Stimulated activated CD8-positive, alpha-beta memory T cell treated with anti-CD3 and anti-CD28 coated beads, Interleukin-4, amount 100 ng/mL, for 1 hour (primary cell): ENCODE measurements around the gene KLC3.
"Not testable (repeated sequence)": the region's sequence is repeated elsewhere in the genome, so short reads cannot be mapped to it uniquely, and the experiment has no call there.

ENCODE experiments used
- DNase-seq, 2 donors: peaks; one replicate each; pipeline ENCODE4 v3.0.0-alpha.2; 2020; ENCODE audit warnings: low read depth in 2 of 2, low spot score in 1 of 2

Gene KLC3

DNA sequence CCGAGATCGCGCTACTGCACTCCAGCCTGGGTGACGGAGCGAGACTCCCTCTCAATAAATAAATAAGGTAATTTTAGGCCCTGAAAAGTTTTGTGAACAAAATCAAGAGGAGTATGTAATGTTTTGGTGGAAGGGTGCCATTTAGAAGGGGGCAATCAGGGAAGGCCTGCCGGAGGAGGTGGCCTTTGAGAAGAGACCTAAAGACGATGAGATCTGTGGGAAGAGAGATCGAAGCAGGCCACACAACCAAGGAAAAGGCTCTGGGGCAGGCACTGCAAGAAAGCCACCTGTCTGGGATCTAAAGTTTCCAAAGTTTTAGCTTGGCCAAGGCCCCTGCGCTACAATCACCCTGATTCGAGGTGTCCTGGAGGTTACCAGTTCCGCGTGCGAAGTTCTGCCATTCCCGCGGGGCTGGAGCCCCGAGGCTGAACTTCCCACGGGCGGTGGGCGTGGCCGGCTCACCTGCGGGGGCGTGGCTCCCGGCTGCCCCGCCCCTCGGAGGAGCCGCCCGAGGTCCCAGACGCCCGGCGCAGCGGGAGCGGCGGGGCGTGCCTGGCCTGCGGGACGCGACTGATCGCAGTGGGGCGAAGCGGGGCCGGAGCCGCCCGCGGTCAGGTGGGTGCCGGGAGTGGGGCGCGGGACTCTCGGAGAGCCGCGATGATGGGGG, at the start of gene KLC3:
KLC3 (plus strand) TSS at position 519 of the 667 bp plus-strand sequence. CDS start 4,792 bp downstream, outside the sequence.
- no peak for DNase-seq

DNA sequence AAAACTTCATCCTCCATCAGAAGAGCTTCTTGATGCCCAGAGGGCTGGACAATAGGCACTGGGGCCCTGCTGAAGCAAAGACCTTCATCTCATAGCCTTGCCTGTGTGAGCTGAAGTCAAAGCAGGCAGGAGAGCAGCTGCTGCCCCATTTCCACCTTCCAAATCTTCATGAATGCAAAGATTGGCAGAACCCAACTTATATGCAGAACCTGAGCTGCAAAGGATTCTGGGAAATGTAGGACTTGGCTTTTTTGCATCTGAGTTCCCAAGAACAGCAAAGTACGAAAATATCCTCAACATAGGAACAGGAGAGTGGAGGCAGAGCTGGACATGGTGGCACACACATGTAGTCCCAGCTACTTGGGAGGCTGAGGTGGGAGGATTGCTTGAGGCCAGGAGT, 48.7 kb upstream of the KLC3 start:
- DNase-seq = no peak

DNA sequence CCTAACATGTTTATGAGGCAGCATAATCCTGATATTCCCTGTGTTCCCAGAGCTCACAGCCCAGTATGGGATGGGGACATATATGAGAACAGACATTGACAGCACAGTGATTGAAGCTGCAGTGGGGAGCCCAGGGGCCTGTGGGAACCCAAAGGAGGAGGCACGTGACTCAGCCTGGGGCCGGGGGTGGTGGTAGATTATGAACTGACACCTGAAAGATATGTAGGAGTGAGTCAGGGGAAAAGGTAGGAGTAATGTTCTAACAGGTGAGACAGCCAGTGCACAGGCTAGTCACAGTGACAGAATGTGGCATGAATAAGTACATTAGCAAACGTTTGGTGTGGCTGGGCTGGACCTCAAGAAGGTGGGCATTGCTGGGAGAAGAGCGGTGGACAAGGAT, 46.9 kb upstream of the KLC3 start:
- DNase-seq = no peak

DNA sequence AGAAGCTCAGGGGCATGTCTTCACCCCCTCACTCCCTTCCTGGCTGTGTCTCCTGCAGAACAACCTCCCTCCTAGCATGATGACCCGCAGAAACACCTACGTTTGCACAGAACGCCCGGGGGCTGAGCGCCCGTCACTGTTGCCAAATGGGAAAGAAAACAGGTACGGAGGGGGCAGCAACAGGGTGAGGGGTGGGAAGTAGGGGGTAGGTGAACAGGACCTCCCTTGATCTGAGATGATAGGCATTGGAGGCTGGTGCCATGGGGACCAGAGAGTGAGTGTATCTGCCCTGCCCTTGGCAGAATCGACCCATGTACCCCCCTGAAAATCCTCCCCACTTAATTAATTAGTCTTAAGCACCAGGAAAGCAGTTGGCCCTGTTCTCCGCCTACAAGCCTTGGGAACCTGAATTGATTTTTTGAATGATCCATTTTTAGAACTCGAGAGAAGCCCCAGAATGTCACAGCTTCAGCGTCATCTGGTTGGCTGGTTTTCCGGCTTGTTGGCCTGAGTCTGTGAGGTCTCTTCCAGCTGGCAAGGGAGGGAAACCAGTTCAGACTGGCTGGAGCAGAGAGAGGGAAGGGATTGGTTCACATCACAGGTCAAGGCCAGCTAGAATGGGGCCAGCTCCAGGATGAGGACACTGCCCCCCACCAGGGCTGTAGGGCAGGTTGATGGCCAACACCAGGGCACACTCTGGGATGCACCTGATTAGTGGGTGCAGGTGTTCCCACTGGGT, 46.1 kb upstream of the KLC3 start:
- no peak for DNase-seq

DNA sequence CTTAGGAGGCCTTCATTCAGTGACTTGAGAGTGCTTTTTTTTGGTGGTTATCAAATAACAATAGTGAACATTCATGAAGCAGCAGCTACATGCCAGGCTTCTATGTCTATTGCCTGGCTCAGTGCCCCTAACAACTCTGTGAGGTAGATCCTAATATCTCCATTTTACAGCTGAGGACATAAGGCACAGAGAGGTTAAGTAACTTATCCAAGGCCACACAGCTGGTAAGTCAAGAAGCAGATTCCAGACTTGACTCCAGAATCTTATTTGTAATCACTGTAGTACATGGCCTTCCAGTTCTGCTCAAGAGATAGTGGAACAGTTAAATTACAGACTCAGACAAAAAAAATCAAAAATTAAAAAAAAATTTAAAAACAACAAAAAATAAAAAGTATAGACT, 44.7 kb upstream of the KLC3 start:
- no peak for DNase-seq

DNA sequence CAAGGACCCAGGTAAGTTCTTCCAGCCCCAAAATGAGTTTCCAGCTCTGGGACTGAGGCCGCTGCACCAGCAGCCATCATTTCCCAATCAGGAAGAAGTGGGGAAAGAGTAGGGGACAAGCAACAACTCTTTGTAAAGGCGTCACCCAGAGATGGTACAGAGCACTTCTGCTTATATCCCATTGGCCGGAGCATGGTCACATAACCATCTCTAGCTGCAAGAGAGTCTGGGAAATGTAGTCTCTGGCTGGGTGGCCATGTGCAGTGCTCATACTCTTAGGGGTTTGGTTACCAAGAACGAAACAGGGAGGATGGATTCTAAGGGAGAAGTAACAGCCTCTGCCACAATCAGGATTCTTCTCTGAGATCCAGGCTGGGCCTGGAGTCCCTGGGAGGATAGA, 44.2 kb upstream of the KLC3 start:
- DNase-seq = no peak

DNA sequence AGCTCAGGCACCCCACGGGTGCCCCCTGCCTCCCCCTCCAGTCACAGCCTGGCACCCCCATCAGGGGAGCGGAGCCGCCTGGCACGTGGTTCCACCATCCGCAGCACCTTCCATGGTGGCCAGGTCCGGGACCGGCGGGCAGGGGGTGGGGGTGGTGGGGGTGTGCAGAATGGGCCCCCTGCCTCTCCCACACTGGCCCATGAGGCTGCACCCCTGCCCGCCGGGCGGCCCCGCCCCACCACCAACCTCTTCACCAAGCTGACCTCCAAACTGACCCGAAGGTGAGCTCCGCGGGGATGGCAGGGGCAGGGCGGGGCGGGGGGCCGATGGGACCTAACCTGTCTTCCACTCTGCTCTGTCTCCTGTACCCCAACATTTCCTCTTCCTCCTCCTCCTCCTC, 42.9 kb upstream of the KLC3 start:
- no peak for DNase-seq

DNA sequence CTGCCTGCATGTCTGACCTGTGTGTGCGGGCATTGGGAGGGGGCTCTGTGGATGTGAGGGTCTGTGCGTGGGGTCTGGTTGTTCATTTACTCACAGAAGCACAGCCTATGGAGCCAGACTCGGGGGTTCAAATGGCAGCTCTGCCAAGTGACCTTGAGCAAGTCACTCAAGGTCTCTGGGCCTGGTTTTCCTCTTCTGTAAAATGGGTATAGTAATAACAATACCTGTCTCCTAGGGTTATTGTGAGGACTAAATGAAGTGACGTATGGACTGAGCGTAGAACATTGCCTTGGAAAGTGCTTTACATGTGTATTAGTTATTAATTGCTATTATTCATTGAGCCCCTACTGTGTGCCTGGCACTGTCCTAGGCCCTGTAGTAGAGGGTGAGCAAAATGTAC, 42.3 kb upstream of the KLC3 start:
- DNase-seq = no peak

DNA sequence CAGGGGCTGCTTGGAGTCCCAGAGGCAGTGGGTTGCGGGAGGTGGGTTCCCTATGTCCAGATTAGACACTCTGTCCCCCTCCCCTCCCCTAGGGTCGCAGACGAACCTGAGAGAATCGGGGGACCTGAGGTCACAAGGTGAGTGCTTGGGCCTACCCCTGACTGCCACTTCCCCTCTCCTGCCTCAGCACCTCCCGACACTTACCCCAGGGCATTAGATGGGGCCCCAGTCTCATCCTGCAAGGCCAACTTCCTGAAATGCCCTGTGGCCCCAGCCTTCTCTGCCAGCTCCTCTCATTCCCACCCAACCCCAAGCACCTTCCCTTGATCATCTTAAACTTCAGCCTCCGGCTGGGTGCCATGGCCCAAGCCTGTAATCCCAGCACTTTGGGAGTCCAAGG, 40.8 kb upstream of the KLC3 start:
- no peak for DNase-seq

DNA sequence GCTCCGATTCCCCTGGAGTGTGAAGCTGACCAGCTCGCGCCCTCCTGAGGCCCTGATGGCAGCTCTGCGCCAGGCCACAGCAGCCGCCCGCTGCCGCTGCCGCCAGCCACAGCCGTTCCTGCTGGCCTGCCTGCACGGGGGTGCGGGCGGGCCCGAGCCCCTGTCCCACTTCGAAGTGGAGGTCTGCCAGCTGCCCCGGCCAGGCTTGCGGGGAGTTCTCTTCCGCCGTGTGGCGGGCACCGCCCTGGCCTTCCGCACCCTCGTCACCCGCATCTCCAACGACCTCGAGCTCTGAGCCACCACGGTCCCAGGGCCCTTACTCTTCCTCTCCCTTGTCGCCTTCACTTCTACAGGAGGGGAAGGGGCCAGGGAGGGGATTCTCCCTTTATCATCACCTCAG, 38.1 kb upstream of the KLC3 start:
- DNase-seq = no peak

DNA sequence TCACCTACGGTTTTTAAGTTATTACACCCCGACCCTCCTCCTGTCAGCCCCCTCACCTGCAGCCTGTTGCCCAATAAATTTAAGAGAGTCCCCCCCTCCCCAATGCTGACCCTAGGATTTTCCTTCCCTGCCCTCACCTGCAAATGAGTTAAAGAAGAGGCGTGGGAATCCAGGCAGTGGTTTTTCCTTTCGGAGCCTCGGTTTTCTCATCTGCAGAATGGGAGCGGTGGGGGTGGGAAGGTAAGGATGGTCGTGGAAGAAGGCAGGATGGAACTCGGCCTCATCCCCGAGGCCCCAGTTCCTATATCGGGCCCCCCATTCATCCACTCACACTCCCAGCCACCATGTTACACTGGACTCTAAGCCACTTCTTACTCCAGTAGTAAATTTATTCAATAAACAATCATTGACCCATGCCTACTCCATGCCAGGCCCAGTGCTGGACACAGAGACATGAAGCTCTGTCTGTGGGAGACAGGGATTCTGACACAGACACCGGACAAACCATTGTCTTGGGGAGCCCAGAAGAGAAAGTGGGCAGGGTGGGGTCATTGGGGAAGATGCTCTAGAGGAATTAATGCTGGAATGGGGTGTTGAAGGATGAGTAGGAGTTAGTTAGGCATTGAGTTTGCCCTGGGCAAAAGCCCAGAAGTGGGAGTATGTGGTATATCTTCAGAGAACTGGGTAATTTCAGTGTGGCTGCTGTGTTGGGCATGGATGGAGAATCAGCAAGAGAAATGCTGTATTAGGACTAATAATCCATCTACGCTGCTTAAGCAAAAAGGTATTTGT, 37.1 kb upstream of the KLC3 start:
- no peak for DNase-seq

DNA sequence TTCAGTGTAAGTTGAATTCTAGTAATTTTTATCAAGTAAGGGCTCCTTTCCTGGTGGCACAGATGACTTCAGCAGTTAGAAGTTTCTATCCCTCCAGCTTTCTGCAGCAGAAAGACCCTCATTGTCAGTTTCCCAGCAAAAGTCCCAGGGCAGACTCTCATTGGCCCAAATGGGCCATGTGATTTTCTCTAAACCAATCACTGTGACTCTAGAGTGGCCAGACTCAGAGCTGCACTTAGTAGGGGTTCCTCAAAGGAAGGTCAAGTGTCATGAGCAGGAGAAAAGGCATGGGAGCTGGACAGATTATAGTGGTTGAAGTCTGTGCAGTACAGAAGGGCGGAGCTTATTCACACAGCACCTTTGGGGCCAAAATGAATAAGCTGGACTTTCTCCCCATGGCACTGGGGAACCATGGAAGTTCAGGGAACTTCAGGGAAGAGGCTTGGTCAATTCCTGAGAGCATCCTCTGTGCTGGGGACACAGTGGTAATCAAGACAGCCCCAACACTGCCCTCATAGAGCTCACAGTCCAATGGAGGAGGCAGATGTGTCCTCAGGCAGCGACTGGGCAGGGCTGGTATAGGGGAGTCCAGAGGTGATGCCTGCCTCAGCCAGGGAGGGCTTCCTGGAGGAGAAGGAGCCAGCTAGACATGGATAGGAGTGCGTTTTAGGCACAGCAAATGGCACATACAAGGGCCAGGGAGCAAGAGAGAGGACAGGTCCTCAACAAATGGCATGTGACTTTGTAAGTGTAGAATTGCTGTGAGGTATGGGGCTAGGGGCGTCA, 36.2 kb upstream of the KLC3 start:
- DNase-seq = no peak

DNA sequence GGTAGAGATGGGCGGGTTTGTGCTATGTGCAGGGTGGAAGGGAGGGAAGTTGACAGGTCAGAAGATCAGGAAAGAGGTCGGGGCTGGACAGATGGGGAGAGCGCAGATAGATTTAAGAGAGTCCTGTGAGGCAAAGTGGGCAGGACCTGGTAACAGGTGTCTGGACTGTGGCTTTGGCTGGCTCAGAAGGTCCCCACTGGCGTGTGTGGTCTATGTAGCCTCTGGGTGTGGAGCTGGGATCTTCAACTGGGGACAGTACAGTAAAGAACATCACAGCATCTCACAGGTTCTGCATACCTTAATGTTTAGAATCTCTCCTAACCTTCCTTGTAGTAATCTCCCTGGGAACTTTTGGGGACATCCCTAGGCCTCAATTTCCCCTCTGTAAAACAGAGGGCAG, 35.5 kb upstream of the KLC3 start:
- no peak for DNase-seq

DNA sequence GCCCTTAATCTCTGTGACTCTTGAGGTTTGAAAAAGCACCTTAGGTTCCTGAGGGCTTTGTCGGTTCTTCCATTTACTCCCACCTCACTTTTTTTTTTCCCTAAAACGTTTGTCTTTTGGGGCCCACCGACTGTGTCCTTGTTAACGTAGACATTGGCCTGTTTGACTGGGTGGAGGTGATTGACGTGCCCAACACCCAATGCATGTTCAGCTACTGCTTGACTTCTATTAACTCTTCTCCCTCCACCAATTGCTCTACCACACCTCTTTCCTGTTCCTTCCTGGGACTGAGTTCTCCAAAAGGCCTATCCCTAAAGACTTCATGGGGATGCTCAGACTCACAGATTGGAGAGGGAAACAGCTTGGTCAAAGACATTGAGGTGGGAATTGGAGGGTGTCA, 35.1 kb upstream of the KLC3 start:
- DNase-seq = no peak

DNA sequence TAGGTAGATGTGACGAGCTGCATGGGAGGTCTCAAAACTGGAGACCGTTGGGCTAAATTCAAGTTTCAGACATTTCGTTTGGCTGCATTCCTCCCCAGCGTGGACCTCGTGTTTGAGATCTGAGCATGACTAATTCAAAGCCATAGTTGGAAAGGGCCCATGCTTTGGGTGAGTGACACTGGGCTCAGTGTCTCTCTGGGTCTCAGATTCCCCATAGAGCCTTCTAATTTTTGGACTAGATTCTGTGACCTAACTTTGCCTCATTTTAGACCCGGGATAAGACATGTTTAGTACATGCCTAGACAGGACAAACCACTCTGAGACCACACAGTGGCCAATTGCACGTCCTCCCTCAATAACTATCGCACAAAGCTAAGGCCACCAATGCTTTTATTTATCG, 34.5 kb upstream of the KLC3 start:
- DNase-seq = no peak

DNA sequence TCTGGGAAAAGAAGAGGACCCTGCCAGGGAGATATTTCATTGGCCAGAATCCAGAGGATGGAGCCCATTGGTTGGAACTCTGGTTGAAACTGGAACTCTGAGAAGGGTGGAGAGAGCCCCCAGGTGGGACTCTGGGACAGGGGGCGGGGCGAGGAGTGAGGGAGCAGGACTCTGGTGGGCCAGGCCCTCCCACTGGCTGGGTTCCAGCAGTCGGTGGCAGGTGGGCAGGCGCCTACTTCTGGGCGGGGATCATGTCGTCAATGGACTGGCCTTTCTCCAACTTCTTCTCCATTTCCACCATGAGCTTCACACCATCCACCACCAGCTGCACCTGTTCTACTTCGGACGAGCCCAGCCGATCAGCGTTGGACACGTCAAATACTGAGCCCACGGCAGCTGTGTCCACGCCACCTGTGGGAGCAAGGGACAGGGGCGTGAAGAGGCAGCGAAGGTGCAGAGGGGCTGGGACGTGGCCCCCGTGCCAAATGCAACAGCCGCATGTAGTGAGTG, 34.0 kb upstream of the KLC3 start:
- no peak for DNase-seq

DNA sequence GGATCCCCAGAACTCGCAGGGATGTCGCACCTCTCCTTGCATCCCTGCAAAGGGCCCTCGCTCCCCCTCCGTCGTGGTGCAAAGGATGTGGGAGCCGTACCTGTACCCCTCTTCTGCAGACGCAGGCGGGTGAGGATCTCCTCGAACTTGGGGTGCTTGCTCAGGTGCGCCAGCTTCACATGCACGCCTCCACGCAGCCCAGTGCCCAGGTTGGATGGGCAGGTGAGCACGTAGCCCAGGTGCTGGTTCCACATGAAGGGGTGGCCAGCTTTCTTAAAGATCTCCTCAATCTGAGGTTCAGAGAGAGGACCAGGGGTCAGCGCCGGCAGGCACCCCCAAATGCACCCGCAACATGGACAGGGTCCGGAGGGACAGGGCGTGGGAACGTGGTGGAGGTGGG, 33.2 kb upstream of the KLC3 start:
- no peak for DNase-seq

DNA sequence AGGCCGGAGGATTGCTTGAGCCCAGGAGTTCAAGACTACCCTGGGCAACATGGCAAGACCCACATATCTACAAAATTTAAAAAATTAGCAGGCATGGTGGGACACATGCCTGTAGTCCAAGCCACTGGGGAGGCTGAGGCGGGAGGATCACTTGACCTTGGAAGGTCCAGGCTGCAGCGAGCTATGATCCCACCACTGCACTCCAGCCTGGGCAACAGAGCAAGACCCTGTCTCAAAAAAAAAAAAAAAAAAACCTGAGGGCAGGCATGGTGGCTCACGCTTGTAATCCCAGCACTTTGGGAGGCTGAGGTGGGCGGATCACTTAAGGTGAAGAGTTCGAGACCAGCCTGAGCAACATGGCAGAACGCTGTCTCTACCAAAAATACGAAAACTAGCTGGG, 31.2 kb upstream of the KLC3 start:
- not testable (repeated sequence) for DNase-seq

DNA sequence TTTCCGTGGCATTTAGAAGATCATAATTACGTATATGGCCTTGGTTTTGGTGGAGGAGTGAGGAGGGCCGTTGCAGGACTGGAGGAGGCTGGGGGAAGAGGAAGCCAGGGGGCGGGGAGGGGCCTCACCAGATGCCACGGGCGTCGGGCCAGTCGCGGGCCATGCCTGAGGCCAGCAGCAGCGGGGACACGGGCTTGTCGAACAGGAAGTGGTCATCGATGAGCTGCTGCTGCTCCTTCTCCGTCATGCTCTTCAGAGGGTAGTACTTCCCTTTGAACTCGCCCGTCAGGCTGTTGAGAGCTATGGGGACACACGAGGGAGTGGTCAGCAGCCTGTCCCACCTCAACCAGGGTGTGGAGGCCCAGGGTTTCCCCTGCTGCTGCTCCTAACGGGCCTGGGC, 28.9 kb upstream of the KLC3 start:
- no peak for DNase-seq

DNA sequence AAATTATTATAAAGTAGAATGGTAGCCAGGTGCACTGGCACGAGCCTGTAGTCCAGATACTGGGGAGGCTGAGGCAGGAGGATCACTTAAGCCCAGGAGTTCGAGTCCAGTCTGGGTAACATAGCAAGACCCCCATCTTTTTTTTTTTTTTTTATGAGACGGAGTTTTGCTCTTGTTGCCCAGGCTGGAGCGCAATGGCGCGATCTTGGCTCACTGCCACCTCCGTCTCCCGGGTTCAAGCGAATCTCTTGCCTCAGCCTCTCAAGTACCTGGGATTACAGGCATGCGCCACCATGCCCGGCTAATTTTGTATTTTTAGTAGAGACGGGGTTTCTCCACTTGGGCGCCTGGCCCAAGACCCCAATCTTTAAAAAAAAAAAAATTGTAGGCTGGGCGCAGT, 28.3 kb upstream of the KLC3 start:
- not testable (repeated sequence) for DNase-seq

DNA sequence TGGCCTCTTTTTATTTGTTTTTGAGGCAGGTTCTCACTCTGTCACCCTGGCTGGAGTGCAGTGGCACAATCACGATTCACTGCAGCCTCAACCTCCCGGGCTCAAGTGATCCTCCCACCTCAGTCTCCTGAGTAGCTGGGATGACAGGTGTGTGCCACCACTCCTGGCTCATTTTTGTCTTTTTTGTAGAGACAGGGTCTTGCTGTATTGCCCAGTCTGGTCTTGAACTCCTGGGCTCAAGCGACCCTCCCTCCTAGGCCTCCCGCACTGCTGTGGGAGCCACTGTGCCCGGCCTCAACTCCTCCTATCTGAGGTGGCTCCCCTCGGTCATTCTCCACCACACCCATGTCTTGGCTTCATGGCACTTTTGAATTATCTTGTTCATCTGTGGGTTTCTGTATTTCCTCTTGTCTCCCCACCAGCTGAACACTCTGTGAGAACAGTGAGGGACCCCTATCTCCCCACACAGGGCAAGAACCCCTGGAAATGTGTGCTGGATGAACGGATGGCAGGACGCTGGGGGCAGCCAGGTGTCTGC, 25.8 kb upstream of the KLC3 start:
- DNase-seq = no peak
